DMS153 treated with DMSO at 0.1 percent for 48 hours (cell line): Measurements from ENCODE around the gene LRRC46.

Experiments used
- DNase-seq: peaks from one replicate; lab custom pipeline; 2025; ENCODE audit not compliant: unreplicated experiment; lab: John Stamatoyannopoulos, UW

Gene LRRC46

GRCh38 chr17:47829870-47830269 is 1.6 kb upstream of the LRRC46 start:
- no peak for DNase-seq

GRCh38 chr17:47830396-47831002 is 971 bp upstream of the LRRC46 start:
- no peak for DNase-seq

GRCh38 chr17:47831934-47832327 is 461 bp downstream of the LRRC46 start:
- DNase-seq: no peak

- no peak for DNase-seq
Observed at GRCh38 chr17:47834756-47835155, 3.3 kb downstream of the LRRC46 start.

- no peak for DNase-seq
Observed at GRCh38 chr17:47836601-47837000, 5.1 kb downstream of the LRRC46 start.

GRCh38 chr17:47837401-47838039 is 6.0 kb downstream of the LRRC46 start:
- no peak for DNase-seq

GRCh38 chr17:47838636-47839035 is 7.2 kb downstream of the LRRC46 start:
- no peak for DNase-seq

- DNase-seq: no peak
Observed at GRCh38 chr17:47839071-47839470, 7.6 kb downstream of the LRRC46 start.

GRCh38 chr17:47840001-47840741 is 8.7 kb downstream of the LRRC46 start:
- DNase-seq: no peak

GRCh38 chr17:47840742-47841487 is 9.4 kb downstream of the LRRC46 start, which contains the start of gene SCRN2:
TSS of gene SCRN2 (minus strand) at chr17:47841273. CDS start at chr17:47840843, 430 bp downstream.
- DNase-seq: peak; percentile 53

- no peak for DNase-seq
Observed at GRCh38 chr17:47841488-47842291, 10.2 kb downstream of the LRRC46 start.

- no peak for DNase-seq
Observed at GRCh38 chr17:47843391-47843730, 11.9 kb downstream of the LRRC46 start.

GRCh38 chr17:47844227-47844626 is 12.8 kb downstream of the LRRC46 start:
- no peak for DNase-seq

GRCh38 chr17:47844814-47845715 is 13.6 kb downstream of the LRRC46 start:
- no peak for DNase-seq

- no peak for DNase-seq
Observed at GRCh38 chr17:47845716-47846075, 14.2 kb downstream of the LRRC46 start.

- no peak for DNase-seq
Observed at GRCh38 chr17:47846716-47847340, 15.4 kb downstream of the LRRC46 start.

GRCh38 chr17:47847341-47848197 is 16.1 kb downstream of the LRRC46 start:
- DNase-seq: no peak

- no peak for DNase-seq
Observed at GRCh38 chr17:47848198-47848513, 16.7 kb downstream of the LRRC46 start.

GRCh38 chr17:47850373-47850691 is 18.9 kb downstream of the LRRC46 start:
- DNase-seq: no peak
